Activated T-cell treated with anti-CD3 and anti-CD28 coated beads for 1 hour (primary cell): ENCODE results near the gene MID1.

Experiments used
- DNase-seq: peaks from one replicate; pipeline ENCODE4 v3.0.0-alpha.2; 2020; ENCODE audit warnings: low read depth

Gene MID1, protein sequence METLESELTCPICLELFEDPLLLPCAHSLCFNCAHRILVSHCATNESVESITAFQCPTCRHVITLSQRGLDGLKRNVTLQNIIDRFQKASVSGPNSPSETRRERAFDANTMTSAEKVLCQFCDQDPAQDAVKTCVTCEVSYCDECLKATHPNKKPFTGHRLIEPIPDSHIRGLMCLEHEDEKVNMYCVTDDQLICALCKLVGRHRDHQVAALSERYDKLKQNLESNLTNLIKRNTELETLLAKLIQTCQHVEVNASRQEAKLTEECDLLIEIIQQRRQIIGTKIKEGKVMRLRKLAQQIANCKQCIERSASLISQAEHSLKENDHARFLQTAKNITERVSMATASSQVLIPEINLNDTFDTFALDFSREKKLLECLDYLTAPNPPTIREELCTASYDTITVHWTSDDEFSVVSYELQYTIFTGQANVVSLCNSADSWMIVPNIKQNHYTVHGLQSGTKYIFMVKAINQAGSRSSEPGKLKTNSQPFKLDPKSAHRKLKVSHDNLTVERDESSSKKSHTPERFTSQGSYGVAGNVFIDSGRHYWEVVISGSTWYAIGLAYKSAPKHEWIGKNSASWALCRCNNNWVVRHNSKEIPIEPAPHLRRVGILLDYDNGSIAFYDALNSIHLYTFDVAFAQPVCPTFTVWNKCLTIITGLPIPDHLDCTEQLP

DNA sequence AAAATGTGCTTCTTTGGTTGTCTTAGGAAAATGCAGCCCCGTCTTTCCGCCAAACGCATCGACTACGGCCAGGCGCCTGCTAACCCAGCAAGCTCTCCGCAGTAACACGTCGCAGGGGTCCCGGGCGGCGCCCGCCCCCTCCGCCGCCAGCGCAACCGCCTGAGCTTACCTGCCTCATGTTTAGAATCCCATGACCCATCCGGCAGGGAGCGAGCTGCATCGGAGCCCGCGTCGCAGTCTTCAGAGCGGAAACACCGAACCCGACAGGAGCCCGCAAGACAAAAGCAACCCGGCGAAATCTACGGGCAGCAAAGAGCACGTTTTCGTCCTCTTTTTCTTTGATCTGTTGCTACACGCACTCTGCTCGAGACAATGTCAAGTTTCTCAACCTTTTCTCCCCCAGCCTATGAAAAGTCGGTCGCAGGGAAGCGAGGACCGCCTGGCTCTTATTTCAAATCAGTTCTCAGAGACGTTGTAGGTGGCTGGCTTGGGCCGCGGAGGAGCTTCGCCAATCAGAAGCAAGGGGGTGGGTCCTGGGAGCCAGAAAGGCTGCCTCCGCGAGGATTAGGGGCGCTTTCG lies at the start of gene MID1:
TSS of gene MID1 (minus strand) at position 465 of the 579 bp plus-strand sequence. CDS start 53,038 bp downstream, outside the sequence.
- DNase-seq = no peak

DNA sequence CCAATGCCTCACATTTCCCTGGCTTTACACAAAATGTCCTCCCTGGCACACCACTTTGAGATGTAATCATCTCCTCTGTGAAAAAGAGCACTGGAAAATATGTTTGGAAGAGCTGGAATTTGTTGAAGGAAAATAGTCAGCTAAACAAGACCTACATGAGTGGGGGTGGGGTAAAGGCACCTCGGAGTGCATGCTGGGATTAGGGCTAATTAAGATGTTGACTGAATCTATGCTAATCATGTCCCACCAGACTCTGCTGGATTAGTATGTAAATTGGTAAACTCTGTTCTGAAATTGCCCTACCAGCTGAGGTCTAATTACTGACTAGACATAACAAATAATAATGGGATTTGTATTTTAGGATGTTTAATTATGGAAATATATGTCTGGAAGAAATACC lies 46.8 kb upstream of the MID1 start:
- DNase-seq = no peak

DNA sequence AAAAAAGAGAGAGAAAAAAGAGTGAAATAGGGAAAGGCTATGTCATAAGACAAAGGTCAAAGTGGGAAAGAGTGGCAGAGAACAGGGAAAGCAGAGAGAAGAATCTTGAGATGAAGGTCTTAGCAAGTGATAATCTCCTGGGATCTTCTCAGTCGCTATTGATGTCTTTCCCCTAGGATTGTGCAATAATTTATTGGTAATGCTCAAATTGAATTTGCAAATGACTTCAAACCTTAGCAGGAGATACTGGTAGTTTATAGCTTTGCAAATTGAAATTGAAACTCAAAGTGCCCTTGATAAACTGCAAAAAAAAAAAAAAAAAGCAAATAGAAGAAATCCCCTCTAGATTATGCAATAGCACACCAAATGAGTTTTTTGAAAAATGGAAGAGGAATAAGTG lies 45.7 kb upstream of the MID1 start:
- DNase-seq = no peak

DNA sequence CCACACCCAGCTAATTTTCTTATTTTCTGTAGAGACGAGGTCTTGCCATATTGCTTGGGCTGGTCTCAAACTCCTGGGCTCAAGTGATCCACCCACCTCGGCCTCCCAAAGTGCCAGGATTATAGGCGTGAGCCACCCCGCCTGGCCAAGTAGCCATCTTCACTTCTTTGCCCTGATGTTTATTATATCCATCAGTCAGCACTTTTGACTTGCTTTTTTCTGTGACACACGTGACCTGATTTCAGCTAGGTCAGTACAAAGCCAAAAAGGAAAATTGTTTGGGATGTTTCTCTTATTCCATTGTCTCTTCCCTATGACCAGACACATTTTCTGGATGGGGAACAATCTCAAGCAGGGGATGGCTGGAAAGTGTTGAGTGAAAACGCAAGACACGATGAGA lies 45.3 kb upstream of the MID1 start:
- no peak for DNase-seq

DNA sequence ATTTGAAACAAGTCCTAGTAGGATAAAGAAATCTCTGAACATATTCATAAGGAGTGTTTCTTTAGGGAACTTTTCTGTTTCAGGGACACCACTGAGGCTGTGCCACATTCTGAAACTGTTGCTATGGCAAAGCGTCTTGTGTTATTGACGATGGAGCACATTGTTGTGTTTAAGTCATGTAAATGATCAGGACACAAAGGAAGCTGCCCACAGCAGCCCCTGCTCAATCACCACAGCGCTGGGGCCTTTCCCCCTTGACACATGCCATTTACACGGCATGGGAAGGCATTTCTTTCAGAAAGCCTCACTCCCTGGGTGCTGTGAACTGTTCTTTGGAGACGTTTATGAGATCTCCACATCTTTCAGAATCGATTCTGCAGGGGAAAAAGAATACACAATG lies 39.8 kb upstream of the MID1 start:
- no peak for DNase-seq

DNA sequence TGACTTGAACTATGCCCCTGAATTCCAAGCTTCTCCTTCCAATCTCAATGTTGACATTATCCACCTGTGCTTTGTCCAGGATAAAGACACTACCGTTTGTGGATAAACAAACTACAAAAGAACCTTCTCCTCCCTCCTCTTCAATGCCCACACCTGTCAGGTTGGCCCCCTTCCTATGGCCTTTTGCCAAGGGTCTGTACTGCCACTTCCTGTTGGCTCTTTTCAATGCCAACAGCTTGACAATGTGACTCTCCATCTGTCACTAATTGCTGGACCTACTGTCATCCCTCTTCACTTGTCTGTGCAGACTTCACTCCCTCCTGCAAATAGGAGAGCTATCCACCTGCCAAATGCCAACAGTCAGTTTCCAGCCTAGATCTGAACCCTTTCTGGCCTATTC lies 35.8 kb upstream of the MID1 start:
- no peak for DNase-seq

DNA sequence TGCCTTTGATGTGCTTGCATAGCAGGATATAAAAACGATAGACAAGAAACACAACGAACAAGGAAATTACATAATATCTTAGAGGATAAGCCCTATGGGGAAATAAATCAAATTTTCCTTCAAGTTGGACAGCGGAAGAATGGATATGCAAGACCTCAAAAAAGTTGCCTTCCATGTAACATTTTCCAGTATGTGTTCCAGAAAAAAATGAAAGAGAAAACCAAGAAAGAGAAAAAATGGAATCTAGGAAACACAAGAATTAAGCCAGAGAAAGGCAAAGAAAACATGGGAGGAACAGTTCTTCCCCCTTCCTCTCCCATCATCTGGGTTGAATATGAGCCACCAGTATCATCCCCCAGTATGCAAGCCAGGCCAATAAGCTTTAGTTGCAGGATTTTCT lies 34.6 kb upstream of the MID1 start:
- no peak for DNase-seq

DNA sequence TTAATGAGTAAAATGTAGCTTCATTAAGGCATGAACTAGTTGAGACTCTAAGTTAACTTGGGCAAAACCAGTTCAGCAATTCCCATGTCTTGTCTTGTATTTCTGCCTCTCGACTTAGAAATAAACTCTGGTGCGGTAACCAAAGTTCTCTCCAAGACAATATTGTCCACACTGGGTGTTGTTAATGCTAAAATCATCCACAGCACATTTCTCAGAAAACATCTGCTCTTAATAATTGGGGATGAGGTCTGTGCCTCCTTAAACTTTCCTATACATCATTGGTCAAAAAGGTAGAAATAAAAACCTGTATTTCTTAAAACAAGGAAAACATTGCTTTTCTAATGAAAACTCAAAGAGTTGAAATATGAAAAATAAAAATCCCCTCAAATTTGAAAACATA lies 32.9 kb upstream of the MID1 start:
- DNase-seq = no peak

DNA sequence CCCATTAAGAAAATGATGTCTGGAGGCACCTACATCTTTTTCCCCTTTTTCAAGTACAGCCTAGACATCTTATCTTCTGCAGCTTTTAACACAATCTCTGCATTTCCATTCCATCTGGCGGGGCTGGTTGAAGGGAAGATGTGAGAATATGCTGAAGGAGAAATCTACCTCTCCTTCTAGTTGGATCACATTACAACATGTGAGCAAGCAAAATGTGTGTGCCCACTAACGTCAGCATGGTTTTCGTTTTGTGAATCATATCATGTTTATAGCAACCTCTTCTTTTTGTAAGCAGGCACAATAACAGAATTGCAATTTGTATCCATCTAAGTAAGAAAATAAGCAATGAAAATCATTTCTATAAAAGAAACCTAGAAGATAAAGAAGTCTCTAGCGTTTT lies 28.9 kb upstream of the MID1 start:
- no peak for DNase-seq

DNA sequence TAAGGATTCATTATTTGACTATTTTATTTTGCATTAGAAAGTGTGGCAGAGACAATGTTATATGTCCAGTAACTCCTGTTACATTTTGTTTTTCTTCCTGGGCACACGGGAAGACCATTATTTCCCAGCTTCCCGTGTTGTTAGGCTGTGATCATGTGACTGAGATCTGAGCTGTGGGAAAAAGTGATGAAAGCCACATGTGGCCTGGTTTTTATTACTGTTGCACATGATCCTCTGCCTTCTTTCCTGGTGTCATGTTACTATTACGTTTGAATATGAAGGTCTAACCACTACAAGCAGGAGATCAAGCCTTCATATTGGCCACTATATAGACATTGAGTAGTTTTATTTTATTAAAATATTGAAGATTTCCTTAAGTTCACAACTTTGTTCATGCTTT lies 28.2 kb upstream of the MID1 start:
- DNase-seq = no peak

DNA sequence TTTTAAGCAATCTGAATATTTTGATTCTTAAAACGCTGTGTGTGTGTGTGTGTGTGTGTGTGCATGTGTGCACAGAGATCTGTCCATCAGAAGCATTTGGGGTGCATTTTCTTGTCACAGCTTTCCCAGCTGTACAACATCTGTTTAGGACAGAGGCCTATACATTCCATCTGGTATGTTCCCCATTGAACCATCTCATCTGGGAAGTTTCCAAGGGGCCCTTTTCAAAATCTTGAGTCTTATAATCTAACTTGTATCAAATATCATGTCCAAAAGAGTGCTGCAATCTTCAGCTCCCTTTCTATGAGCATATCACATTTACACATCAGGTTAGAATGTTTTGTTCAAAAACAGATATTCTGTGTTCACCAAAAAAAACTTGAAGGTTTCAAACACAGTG lies 16.5 kb upstream of the MID1 start:
- no peak for DNase-seq

DNA sequence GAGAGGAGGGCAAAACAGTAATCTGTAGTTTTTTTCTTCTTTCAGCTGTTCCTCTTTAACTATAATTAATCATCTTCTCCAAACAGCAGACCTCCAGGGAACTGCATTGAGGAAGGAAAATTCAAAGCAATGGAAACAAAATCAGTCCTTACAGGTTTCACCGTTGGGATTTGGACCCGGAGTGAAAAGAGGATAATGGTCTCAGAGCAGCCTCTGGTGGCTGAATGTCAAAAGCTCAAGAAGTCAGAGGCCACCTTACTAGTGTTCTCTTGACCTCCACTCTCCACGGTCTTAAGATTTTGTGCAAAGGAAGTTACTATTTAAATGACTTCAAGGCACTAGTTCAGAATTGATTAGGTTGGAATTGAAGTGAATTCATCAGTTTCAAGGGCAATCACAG lies 16.0 kb upstream of the MID1 start:
- no peak for DNase-seq

DNA sequence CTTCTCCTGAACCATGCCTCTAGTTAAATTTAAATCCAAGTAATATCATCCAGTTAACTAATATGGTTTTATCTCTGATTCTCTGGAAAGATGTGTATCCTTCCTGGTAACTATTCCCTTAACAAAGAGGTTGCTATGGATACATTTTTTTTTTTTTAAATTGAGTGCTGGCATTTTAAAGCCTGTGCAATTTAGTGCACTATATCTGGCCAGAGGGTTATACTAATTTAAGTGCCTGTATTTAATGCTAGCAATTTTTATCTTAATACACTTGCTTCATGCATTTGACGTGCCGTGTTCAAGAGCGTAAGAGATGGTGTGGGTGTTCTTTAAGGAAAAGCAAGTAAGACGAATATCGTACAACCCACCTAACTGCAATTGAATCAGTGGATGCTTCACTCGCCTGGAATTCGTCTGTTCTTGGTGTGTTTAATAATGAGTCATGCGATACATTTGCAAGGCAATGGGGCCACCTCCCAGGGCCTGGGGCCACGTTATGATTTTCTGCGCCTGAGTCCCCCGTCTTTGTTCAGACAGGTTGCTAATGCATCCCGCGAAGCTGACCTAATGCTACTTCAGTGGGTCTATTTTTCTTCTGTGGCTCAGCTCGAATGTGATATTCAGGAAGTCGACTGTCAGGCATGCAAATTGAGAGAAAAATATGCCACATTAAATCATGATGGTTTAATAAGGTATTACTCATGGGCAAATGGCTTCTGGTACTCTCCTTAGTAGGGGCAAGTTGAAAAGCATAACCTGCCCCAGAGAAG lies 14.2 kb upstream of the MID1 start:
- no peak for DNase-seq

DNA sequence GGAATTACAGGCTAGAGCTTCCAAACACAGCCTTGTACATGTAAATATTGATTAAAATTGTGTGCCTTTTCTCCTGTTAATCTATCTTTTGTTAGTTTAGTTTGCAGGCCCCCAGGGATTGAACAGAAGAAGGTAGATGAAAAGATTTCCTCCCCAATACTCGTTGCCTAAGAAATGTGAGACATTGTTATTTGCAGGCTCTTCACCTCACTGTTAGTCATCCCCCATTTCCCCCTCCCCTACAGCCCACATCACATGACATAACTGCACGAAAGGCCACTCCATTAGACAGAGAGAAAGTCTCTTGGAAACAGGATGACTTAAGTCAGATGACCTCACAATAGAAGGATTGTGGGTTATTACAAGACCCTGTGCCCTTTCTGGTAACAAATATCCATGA lies 13.3 kb upstream of the MID1 start:
- no peak for DNase-seq

DNA sequence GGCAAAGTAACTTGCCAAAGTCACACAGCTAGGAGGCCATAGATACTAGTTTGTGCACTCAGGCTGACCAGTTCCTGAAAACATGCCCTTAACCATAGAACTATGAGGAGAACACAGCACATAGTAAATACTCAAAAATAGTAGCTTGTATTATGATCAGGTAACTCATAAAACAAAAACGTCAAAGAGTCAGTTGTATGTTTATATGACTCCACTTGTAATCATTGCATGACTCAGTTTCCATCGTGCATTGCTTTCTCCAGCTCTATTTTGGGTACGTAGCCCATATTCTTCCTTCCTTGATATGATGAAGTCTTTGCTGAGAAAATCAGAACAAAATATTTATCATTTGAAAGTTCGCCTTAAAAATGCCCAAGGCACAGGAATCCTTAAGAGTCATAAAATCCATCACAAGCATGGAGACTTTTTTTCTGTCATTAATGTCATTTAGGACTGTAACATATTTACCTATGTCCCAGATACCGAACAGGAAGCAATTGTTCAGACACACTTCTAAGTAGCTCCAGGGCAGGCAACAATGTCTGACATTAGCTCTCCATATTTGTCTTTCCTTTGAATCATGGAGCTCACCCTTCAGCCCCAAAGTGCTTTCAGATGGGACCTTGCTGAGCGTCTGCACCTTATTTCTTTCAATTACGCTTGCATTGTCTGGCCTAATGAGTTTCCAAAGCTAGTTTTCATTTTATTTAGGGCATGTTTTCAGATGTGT lies 11.2 kb upstream of the MID1 start:
- DNase-seq = no peak

DNA sequence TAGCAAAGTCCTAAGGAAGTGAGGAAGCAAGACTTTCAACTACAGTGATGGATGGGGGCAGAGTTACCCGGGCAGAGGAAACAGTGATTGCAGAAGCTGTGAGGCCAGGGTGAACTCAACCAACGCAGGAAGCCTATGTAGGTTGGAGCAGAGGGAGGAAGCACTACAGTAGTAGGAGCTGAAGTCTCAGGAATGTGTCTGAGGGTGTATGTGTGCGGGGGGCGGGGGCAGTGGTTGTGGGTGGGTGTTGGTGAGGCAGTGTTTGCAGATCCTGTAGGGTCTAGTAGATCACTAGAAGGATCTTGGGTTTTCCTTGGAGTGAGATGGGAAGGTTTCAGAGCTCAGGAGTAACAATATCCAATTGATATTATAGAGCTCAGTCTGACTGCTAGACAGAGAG lies 9.9 kb upstream of the MID1 start:
- no peak for DNase-seq

DNA sequence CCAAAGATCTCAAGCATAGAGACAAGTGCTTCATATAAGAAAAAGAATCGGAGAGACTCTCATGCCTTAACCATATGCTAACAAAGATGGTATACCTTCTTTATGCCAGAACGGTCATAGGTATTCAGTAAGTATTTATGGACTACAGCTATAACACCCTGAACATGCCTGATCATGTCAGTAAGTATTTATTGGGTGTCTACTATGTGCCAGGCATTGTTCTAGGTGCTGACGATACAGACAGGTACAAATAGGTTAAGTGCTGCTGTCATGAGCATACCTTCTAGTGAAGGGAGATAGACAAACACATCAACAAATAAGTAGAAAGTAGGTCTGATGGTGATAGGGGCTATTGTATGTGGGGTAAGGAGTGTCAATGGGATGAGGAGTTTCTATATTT lies 9.5 kb upstream of the MID1 start:
- no peak for DNase-seq

DNA sequence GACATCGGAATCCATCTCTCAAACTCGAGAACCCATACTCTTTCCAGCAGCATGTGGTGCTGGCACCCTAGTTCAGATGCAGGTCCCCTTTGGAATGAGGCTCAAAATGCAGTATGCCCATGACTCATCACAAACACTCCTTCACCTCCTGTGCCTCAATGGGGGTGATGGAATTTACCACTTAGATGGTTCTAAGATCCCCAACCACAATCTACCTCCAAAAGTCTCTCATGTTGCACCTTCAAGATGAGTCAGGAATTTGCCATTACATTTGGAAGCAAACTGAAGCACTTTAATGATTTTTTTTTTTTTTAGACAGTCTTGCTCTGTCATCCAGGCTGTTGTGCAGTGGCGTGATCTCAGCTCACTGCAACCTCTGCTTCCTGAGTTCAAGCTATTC lies 8.5 kb upstream of the MID1 start:
- DNase-seq = no peak

DNA sequence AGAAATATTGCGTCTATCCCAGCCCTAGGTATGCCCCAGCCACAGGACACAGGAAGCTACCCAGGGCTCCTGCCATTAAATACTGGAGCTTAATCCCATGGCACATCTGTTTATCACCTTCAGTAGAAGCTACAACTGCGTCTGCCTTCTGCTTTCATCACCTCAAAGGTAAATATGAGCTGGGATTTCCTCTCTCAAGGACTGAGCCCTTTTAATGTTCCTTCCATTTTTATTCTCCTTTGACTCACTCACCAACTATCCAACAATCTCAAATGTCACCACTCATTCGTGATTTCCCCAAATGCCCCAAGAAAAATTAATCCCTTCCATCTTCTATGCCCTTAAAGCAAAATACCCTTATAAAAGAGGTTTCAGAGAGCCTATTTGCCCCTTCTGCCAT lies 1.8 kb upstream of the MID1 start:
- no peak for DNase-seq

DNA sequence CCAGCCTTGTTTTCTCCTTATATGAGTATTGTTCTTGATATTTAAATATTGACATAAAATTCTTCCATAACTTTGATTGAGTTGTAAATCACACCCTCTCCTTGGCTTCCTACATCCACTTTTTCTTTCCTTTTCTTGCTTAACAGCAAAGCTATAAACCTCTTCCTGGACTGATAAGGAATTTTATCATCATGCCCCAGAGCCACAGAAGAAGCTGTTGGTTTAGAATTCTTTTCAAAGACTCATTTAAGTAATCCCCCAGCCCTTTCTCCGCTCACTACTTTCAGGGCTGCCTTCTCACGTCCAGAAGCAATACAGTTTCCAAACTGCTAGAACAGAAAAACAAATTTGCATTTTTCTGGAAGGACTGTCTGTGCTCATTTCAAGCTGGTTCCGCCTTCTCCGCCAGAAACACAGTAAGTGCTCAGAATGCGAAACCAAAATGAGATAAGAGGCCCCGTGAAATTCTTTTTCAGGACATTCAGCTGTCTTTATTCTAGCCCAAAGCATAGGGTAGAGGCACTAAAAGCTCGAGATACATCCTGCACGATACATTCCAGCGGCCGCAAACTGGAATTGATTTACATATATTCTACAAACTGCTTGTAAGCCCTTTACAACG lies 849 bp downstream of the MID1 start:
- no peak for DNase-seq

DNA sequence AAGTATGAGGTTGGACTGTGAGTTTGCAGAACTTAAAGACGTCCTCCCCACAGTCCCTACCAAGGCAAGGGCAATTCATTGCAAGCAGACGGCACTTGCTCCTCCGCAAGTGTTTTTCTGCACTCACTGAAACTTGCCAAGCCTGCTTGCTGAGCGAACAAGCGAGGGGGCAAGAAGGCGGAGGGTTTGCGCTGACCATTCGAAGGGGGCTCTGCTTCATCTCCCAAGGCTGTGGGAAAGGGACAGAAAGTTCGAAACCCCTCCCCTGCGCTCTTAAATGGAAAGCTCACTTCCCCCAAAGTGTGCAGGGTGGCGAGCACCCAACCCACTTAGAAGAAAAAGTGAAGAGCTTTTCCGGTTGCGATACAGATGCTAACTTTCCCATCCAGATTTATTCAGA lies 1.4 kb downstream of the MID1 start:
- no peak for DNase-seq

DNA sequence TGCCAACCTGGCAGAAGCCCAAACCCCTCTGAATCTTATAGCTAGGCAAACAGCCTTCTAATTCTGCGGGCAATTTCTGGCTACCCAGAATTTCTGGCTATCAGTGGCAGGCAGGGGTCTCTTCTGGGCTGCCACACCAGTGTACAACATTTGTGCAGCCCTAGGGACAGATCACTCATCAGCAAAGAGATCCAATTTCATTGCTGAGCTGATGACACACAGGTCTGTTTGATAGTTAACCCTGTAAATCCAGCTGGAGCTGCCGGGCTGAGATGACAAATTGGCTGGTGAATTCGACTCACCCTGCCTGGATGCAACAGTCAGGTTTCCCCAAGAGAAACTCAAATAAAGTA lies 2.4 kb downstream of the MID1 start:
- no peak for DNase-seq
